HUES48 (cell line): ENCODE measurements around the gene WDR46.

ENCODE experiments used
- H3K27ac ChIP-seq: one replicate; pipeline ENCODE4 v1.7.0; 2013; ENCODE audit warnings: low read depth, low read length, inconsistent platforms
- H3K27me3 ChIP-seq: 2 replicates; pipeline ENCODE4 v1.6.1; 2013; ENCODE audit warnings: mild to moderate bottlenecking, low read length; ENCODE audit not compliant: control insufficient read depth, insufficient read depth
- H3K36me3 ChIP-seq: 2 replicates; pipeline ENCODE4 v1.6.1; 2013; ENCODE audit warnings: low read length; ENCODE audit not compliant: control insufficient read depth, insufficient read depth
- H3K4me1 ChIP-seq: 2 replicates; pipeline ENCODE4 v1.6.1; 2013; ENCODE audit warnings: mild to moderate bottlenecking, low read length; ENCODE audit not compliant: control insufficient read depth, insufficient read depth
- H3K4me3 ChIP-seq: 2 replicates; pipeline ENCODE4 v1.5.1; 2013; ENCODE audit warnings: mild to moderate bottlenecking, low read depth, low read length
- H3K9ac ChIP-seq: 2 replicates; pipeline ENCODE4 v1.6.1; 2013; ENCODE audit warnings: mild to moderate bottlenecking, low read depth, low read length, moderate library complexity
- H3K9me3 ChIP-seq: 2 replicates; pipeline ENCODE4 v1.6.1; 2013; ENCODE audit warnings: low read length; ENCODE audit not compliant: control insufficient read depth, insufficient read depth

Gene WDR46

GRCh38 chr6:33250731-33251130 is 38.3 kb downstream of the WDR46 start:
- Histone ChIP-seq H3K4me3 (no peak overlapping the region), H3K27me3 (peaks cover 28% of the 10 kb centered on the region), H3K9me3 (no peaks in the 10 kb centered on the region), H3K27ac (no peak overlapping the region), H3K4me1 (peaks cover 5% of the 10 kb centered on the region), H3K36me3 (peaks cover 9% of the 10 kb centered on the region), H3K9ac (no peak overlapping the region)

DNA sequence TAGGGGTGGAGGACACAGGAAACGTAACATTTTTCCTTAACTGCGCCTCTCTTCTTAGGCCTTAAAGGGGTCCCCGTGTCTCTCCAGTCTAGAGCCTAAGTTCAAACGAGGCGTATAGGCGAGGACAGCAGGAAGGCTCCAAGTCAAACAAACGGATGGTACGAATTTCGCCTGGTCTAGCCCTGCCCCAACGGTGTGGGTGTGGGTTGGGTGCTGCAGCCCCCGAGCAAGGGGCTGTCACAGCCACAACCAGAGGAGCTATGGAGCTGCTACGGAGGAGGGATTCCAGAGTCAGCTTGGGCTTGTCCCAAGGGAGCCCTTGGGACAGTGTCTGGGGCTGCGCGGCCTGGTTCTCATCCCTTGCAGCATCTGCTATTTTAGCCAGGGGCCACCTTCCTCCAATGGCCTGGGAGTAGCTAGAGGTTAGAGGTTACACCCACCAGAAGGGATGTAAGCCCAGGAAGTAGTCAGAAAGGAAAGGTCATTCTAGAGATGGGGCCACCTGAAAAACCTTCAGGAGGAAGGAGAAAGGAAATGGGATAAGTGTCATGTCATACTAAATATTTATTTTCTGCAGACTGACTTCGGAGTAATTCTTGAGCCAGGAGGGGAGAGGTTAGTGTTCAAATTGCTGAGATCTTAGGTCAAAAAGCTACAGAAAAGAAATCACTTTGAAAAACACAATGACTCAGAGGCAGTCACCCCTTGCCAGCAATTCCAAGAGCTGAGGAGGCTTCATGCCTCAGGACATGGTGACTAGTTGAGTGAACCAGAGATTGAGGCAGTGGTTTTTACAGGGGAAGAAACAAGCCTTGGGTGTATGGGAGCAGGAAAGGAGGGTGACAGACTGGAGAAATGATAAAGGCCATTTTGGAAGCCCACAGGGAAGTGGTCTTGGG is 39.1 kb downstream of the WDR46 start:
- H3K36me3 ChIP-seq, result peaks cover 9% of the 10 kb centered on the region
- H3K27ac ChIP-seq, result peak overlapping the region; percentile 77
- H3K4me1 ChIP-seq, result peaks cover 5% of the 10 kb centered on the region
- H3K9me3 ChIP-seq, result no peaks in the 10 kb centered on the region
- H3K27me3 ChIP-seq, result peaks cover 29% of the 10 kb centered on the region
- H3K9ac ChIP-seq, result peak overlapping the region; percentile 65
- peak overlapping the region; percentile 69 for H3K4me3 ChIP-seq

DNA sequence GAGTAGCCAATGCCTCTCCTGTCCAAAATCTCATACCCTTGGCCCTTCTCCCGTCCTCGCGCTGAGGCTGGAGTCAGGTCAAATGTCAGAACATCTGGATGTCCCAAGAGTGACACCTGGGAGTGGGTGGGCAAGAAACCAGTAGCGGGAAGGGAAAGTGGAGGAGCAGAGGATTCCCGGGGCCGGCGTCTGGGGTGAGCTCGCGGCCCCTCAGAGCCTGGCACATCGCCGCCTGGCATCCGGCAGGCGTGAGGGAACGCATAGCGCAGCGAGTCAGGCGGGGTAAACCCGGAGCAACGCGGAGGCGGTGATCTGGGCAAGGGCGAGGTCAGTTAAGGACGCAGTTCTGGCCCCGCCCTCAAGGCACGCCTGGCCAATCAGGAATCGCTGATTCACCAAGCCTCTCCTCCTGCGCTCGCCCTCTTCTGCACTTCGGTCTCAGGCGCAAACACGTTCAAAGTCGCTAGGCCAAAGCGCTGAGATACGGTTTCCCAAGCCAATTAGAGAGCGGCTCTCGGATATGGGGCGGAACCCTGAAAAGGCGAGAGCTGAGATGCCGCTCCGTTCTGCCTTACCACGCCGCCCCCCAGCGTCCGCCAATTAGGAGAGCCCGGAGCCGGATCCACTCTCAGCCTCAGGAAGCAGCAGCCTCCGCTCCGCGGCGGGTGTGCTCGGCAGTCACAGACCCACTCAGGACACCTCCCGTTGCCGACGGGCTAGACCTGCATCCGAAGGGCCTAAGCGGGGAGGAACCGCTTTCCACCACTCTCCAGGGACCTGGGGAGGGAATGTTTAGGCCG is 39.9 kb downstream of the WDR46 start:
- peak overlapping the region; percentile 65 for H3K9ac ChIP-seq
- peaks cover 9% of the 10 kb centered on the region for H3K36me3 ChIP-seq
- peak overlapping the region; percentile 69 for H3K4me3 ChIP-seq
- peak overlapping the region; percentile 77 for H3K27ac ChIP-seq
- H3K4me1 ChIP-seq, result peaks cover 5% of the 10 kb centered on the region
- peaks cover 29% of the 10 kb centered on the region for H3K27me3 ChIP-seq
- no peaks in the 10 kb centered on the region for H3K9me3 ChIP-seq

- peak overlapping the region; percentile 36 for H3K27ac ChIP-seq
- no peak overlapping the region for H3K9ac ChIP-seq
- H3K36me3 ChIP-seq, result peaks cover 8% of the 10 kb centered on the region
These were observed 40.5 kb downstream of the WDR46 start for GRCh38 chr6:33248643-33248931.

DNA sequence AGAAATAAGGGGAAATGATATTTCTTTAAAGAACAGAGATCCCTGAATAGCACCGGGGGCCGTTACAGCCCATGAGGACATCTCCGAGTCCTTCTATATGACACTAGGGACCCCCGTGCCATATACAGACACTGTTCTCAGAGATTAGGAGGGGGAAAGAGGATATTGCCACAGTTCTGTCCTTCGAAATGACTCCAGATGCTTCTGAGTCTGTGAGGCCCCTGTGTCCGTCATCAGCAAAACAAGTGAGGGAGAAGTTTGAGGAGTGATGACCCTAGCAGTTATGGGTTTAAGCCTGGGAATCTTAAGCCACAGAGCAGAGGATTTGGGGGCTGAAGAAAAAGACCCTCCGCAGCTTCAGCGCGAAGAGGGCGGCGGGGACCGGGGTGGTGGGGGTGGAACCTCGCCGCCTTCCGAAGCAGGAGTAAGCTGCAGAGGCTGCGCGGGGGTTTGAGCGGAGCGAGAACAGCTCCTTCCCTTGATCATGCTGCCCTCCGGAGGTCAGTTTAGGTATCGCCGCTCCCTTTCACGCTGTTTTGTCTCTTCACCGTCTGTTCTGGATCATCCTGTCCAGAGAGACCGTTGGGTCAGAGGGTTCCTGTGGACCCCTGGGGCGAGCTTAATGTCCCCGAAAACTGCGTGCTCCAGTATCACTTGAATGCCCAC is 40.9 kb downstream of the WDR46 start:
- H3K9me3 ChIP-seq, result no peaks in the 10 kb centered on the region
- no peak overlapping the region for H3K9ac ChIP-seq
- H3K27ac ChIP-seq, result peak overlapping the region; percentile 36
- H3K27me3 ChIP-seq, result peaks cover 33% of the 10 kb centered on the region
- H3K4me1 ChIP-seq, result peaks cover 5% of the 10 kb centered on the region
- H3K36me3 ChIP-seq, result peaks cover 6% of the 10 kb centered on the region
- H3K4me3 ChIP-seq, result peak overlapping the region; percentile 69

More at GRCh38 chr6:33248643-33248931, 40.5 kb downstream of the WDR46 start:
- Histone ChIP-seq H3K4me3 (peak overlapping the region; percentile 69), H3K4me1 (peaks cover 5% of the 10 kb centered on the region), H3K9me3 (no peaks in the 10 kb centered on the region), H3K27me3 (peaks cover 29% of the 10 kb centered on the region)

GRCh38 chr6:33243476-33243875 is 45.6 kb downstream of the WDR46 start:
- Histone ChIP-seq H3K9me3 (no peaks in the 10 kb centered on the region), H3K4me3 (no peak overlapping the region), H3K27me3 (peaks cover 34% of the 10 kb centered on the region), H3K4me1 (peaks cover 1% of the 10 kb centered on the region), H3K9ac (no peak overlapping the region), H3K27ac (no peak overlapping the region), H3K36me3 (no peaks in the 10 kb centered on the region)

DNA sequence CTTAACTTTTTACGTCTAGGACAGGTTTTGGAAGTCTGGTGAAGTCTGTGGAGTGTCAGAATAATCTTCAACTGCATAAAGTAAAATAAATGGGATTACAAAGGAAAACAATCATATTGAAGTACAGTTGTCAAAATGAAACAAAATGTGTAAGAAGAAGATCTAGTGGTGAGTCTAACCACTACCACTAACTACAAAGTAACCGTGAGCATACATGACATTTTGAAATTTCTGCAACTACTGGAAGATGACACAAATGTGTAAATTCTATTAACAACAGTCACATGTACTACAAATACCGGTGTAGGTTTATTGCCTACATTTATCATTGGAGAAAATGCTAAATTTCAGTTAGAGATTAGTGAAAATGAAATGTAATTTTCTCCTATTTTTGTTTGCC is 47.1 kb downstream of the WDR46 start:
- Histone ChIP-seq H3K4me3 (no peak overlapping the region), H3K9me3 (no peaks in the 10 kb centered on the region), H3K27me3 (peaks cover 25% of the 10 kb centered on the region), H3K9ac (no peak overlapping the region), H3K36me3 (no peaks in the 10 kb centered on the region), H3K4me1 (no peaks in the 10 kb centered on the region), H3K27ac (no peak overlapping the region)

GRCh38 chr6:33237741-33238140 is 51.3 kb downstream of the WDR46 start:
- Histone ChIP-seq H3K27ac (no peak overlapping the region), H3K9ac (no peak overlapping the region), H3K4me1 (peaks cover 8% of the 10 kb centered on the region; the same call in 1 of the 2 replicates), H3K9me3 (no peaks in the 10 kb centered on the region), H3K27me3 (peaks cover 7% of the 10 kb centered on the region; the same call in 1 of the 2 replicates), H3K4me3 (no peak overlapping the region), H3K36me3 (no peaks in the 10 kb centered on the region)

GRCh38 chr6:33236852-33237251 is 52.2 kb downstream of the WDR46 start:
- Histone ChIP-seq H3K9ac (no peak overlapping the region), H3K9me3 (no peaks in the 10 kb centered on the region), H3K4me3 (no peak overlapping the region), H3K4me1 (peaks cover 8% of the 10 kb centered on the region; the same call in 1 of the 2 replicates), H3K27me3 (peaks cover 7% of the 10 kb centered on the region; the same call in 1 of the 2 replicates), H3K27ac (no peak overlapping the region), H3K36me3 (no peaks in the 10 kb centered on the region)

GRCh38 chr6:33236328-33236727 is 52.7 kb downstream of the WDR46 start:
- no peaks in the 10 kb centered on the region for H3K9me3 ChIP-seq
- no peak overlapping the region for H3K4me3 ChIP-seq
- peaks cover 8% of the 10 kb centered on the region; the same call in 1 of the 2 replicates for H3K4me1 ChIP-seq
- no peak overlapping the region for H3K27ac ChIP-seq
- H3K27me3 ChIP-seq, result peaks cover 7% of the 10 kb centered on the region; the same call in 1 of the 2 replicates
- no peak overlapping the region for H3K9ac ChIP-seq
- H3K36me3 ChIP-seq, result no peaks in the 10 kb centered on the region
